NCI-H187 treated with DMSO at 0.1 percent for 48 hours (cell line): ENCODE results near the gene B4GALT7.

Experiments used
- DNase-seq: peaks from one replicate; lab custom pipeline; 2025; lab: John Stamatoyannopoulos, UW

B4GALT7 gene

GRCh38 chr5:177593511-177593910, 6.4 kb upstream of the B4GALT7 start:
- DNase-seq = no peak

GRCh38 chr5:177594071-177594470, 5.9 kb upstream of the B4GALT7 start:
- no peak for DNase-seq

DNA sequence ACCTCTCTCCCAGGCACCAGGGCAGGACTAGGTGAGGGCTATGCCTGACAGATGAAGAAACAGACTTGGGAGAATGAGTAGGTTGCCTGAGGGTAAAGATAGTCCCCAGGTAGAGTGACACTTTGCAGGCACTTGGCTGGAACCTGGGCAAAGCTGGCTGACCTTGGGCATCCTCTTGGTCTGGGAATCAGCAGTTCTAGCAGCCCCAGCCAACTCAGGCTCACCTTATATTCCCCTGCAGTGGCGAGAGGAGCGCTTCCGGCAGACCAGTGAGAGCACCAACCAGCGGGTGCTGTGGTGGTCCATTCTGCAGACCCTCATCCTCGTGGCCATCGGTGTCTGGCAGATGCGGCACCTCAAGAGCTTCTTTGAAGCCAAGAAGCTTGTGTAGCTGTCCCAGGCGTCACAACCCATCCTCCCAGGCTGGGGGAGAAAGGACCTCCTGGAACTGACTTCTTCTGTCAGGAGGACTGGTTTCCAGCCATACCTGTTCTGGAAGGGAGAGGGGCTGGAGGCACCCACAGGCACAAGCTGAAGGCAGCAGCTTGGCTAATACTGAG, 4.8 kb upstream of the B4GALT7 start:
- DNase-seq = no peak

DNA sequence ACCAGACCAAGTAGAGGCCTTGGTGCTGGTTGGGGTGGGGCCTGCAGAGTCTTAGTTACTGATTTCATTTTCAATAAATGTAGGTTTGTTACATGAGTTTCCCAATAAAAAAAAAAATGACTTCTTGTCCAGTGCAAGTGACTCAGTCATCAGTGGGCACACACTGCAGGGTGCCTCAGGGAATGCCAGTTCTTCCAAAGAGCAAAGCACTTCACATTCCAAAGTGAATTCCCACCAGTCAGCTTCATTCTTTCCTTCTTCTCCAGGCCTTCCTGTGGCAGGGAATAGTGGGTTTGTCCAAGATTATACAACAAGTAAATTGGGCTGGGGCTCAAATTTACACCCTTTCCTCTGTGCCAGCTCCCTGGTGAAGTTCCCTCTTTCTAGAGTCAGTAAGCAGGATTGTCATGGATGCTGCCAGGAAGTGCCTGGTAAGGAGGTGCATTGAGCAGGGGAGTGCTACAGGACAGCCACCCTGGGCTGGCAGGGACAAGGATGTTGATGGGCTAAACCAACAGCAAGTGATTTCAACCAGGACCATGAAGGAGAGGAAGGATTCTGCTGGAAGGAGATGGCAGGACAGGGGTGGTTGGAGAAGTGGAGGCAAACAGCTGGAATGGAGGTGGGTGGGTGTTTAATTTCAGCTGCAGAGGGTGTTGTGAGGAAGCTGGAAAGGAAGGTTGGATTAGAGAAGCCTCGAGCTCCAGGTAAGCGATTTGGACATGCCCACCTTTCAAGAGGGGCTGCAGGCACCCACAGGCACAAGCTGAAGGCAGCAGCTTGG, 3.7 kb upstream of the B4GALT7 start:
- DNase-seq = no peak

- no peak for DNase-seq
These were observed 3.1 kb upstream of the B4GALT7 start for GRCh38 chr5:177596775-177597238.

DNA sequence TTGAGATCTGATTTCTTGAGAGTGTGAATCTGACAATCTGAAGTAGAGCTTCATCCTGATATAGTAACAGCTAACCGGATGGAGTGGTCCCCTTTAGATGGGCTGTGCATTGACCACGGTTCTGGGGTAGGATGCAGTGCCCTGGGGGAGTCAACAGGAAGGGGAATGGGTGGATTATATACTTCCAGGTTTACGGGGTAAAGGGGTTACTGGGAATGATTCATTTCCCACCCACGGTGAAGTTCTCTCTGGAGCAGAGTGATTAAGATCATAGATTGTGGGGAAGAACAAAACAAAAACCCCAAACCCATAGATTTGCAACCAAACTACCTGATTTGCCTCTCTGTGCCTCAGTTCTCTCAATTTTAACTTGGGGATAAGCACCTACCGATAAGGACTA, 1.5 kb upstream of the B4GALT7 start:
- no peak for DNase-seq

- DNase-seq = no peak
These were observed 631 bp downstream of the B4GALT7 start for GRCh38 chr5:177600508-177601018.

DNA sequence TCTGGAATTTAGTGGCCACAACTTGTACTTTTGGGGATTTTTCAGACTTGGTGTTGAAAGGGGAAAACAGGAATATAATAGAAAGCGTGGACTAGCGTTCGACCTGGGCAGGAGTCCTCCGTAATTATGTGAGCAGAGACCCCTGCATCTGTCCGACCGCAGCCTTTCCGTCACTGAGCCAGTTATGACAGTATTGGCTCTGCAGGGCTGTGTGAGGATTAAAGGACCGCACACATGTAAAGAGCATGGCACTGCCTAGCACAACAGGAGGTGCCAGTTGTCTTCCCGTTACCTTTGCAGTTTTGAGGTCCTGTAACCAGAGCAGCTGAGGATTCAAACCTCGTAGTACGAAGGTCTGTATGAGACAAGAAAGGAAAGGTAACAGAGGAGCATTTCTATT, 1.2 kb downstream of the B4GALT7 start:
- DNase-seq = no peak

DNA sequence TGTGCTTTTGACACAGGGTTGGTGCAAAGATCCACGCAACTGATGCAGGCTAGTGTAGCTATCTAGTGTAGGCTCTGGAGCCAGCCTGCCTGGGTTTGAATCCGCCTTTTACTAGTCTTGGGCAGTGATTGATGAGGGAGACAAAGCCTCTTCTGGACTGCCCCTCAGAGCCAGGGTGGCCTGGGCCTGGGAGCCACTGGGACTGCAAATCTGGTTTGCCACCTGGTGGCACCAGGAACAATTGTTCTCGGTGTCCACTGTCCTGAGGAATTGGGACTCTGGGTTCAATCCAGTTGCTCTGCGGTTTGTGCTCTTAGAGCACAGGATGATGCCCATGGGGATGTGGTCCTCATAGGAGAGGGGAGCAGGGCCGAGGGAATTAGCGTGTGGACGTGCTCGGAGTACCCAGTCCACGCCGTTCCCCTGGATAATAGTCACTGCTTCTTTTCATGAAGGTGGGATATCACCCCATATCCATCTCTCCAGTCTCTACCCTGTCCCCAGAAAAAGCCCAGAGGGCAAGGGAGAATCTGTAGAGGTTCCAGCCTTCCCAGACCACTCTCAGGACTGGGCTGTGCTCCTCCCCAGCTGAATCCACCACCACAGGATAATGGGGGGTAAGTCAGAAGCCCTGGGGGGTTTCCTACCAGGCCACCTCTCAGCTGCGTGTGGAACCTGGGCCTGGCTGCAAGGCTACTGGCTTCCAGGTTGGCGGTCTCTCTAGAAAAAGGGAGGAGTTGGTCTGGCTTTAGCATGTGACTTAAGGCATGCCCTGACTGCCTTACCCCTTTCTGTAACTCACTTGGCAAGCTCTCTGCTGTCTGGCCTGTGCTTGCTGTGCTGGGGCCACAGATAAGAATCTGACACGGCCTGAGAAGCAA, 1.9 kb downstream of the B4GALT7 start:
- no peak for DNase-seq

DNA sequence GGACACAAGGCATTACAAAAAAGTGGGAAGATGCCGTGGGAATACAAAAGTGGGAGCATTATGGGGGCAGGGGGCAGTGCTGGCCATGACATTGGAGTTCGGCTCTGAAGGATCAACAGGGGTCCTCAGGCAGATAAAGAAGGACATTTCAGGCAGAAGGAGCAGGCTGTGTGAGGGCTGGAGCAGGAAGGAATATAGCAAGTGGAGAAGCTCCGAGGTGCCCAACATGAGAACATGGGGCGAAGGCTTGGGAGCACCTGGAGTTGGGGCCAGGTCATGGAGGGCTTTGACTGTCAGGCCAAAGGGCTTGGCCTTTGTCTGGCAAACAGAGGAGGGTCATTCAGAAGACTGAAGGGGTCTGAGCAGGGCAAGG, 2.5 kb downstream of the B4GALT7 start:
- no peak for DNase-seq

DNA sequence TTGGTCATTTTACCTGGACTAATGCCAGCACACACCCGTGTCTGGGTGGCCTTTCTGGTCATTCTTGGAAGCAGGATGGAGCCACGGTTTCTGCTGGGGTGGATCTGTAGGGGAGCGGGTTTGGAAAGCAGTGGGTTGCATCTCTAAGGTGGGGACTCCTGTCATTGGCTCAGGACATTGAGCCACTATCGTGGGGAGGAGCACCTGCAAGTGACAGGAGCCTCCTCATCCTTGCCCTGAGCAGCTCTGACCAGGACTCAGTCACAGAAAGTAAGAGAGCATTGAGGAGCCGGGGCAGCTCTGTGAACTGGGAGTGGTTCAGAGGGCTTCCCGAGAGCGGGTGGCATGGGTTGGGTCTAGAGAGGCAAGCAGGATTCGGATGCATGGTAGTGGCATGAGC, 3.7 kb downstream of the B4GALT7 start:
- no peak for DNase-seq

DNA sequence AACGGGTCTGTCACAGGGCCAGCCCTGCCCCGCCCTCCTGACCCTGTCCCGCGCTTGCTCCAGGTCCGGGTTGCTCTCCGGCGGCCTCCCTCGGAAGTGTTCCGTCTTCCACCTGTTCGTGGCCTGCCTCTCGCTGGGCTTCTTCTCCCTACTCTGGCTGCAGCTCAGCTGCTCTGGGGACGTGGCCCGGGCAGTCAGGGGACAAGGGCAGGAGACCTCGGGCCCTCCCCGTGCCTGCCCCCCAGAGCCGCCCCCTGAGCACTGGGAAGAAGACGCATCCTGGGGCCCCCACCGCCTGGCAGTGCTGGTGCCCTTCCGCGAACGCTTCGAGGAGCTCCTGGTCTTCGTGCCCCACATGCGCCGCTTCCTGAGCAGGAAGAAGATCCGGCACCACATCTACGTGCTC, 4.2 kb downstream of the B4GALT7 start:
- DNase-seq = no peak

DNA sequence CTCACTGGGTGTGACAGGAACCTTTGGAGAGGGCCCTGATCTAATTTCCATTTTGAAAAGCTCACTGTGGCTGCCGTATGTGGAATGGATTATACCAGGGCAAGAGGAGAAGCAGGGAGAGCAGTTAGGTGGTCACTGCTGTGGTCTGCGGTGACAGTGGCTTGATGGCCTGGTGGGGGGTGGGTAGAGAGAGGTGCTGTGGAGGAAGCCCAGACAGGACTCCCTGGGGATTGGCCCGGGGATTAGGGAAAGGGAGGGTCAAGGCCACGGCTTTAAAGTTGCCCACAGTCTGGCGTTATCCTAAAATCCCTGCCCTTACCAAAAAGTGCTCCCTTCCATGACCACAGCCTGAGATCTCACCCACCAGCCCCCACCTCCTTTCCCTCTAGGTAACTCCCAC, 4.7 kb downstream of the B4GALT7 start:
- no peak for DNase-seq

DNA sequence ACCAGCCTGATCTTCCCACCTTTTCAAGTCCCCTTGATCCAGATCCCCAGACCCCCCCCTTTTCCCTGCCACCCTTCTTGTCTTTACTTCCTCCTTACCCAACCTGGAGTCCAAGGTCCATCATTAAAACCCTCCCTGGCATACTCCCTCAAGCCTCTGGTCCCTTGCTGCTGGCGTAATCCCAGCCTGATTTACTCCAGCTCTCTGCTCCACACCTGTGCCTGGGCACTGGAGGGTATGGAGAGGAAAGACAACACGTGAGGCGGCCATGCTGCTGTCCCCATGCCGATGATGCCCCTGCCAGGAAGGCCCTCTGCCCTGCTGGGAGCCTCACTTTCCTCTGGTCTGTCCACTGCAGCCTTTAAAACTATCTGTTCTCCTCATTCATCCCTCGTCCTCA, 5.1 kb downstream of the B4GALT7 start:
- no peak for DNase-seq

- DNase-seq = no peak
These were observed 5.7 kb downstream of the B4GALT7 start for GRCh38 chr5:177605667-177606066.

DNA sequence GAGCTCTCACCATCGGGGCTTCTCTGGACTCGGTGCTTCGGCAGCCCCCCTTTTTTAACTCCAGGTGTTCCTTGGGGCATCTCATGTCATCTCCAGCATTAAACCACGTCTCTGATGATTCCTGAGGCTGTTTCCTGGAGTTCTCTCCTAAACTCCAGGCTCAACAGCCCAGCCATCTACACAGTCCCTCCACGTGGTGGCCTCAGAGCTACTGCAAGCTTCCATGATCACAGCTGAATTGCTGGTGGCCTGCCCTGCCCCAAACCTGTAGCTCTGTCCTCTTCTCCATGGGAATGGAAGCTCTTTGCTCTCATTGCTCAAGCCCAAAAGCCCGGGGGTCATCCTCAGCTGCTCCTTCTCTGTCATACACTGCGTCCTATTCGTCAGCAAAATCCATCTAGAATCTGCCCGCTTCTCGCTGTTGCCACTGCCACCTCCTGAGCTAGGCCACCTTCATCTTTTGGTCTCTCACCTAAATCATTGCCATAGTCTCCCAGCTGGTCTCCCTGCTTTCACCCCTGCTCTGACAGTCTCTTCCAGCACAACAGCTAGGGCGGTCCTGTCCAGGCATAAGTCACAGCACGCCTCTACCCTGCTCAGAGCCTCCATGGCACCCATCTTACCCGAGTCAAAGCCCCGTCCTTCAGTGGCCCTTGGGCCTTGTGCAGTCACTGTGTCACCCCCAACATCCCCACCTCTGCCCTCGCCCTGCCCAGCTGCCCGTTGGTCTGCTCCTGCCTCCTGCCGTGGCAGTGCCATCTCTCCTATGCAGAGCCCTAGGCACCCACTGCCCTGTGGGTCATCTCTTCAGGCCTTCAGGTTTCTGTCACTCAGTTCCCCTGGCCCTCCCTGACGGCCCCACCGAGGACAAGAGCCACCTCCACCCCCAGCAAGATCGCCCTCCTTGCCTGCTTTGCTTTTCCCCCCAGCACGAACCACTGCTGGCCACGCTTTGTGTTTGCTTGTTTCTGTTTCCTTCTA, 6.4 kb downstream of the B4GALT7 start:
- no peak for DNase-seq

DNA sequence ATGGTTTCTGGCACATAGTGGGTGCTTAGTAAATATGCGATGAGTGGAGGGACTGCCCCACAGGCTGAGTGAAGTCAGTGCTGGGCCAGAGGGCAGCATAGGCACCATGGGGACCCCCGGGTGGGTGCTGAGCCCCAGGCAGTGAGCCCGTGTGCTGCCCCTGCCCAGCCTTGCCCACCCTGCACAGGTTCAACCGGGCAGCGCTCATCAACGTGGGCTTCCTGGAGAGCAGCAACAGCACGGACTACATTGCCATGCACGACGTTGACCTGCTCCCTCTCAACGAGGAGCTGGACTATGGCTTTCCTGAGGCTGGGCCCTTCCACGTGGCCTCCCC, 7.2 kb downstream of the B4GALT7 start:
- DNase-seq = no peak

GRCh38 chr5:177607452-177608192, 7.7 kb downstream of the B4GALT7 start:
- peak; percentile 46 for DNase-seq

GRCh38 chr5:177608243-177609075, 8.5 kb downstream of the B4GALT7 start:
- no peak for DNase-seq
